Fibroblast of gingiva (primary cell): ENCODE measurements around the gene RHNO1.
A peak's percentile ranks its signal among the peaks of the same experiment; 100 is the strongest.
"Not testable (repeated sequence)": the region's sequence is repeated elsewhere in the genome, so short reads cannot be mapped to it uniquely, and the experiment has no call there.

Source experiments
- DNase-seq: peaks from one replicate; pipeline ENCODE4 v3.0.0-alpha.2; 2011; ENCODE audit warnings: low read depth

The RHNO1 gene

DNA sequence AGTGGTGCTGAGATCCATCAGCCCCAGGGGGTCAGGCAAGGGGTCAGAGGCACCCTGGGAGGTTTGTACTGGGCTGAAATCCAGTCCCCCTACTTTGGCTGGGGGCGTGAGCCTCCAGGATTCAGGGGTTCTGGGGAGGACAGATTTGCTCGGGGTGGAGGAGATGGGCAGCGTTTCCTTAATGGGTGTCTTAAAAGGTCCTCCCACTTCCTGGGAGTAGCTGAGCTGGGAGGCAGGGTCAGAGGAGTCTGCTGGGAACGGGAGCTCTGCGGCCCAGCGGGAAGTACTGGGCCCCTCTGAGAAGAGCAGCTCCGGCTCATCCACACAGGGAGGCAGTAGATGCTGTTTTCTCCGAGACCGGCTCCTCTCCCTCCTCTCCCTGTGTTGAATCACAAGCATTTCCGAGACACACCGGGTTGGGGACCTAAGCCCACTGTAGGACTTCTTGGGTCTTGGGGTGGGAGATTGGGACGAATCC is 18.0 kb upstream of the RHNO1 start:
- no peak for DNase-seq

DNA sequence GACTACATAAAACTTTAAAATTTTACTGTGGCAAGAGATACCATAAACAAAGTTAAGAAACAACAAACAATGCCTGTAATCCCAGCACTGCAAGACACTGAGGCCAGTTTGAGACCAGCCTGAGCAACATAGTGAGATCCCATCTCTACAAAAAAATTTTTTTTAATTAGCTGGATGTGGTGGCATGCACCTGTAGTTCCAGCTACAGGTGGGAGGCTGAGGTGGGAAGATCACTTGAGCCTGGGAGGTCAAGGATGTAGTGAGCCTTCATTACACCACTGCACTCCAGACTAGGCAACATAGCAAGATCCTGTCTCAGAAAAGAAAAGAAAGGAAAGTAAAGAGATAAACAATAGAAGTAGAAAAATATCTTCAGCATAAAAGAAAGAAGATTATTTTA is 16.9 kb upstream of the RHNO1 start:
- DNase-seq, result no peak

DNA sequence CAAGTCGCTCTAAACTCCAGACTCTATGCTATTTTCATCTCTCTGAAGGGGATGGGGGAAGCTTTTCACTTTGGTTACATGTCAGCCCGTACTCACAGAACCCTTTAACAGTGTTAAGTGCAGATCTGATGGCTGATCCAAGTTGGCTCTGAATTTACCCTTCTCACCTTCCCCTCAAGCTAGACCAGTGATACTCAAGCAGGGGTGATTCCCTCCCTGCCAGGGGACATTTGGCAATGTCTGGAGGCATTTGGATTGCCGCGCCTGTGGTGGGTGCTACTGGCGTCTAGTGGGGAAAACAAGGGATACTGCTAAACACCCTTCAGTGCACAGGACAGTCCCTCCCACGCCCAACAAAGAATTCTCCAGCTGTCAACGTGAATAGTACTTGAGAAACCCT is 14.1 kb upstream of the RHNO1 start:
- DNase-seq, result no peak

DNA sequence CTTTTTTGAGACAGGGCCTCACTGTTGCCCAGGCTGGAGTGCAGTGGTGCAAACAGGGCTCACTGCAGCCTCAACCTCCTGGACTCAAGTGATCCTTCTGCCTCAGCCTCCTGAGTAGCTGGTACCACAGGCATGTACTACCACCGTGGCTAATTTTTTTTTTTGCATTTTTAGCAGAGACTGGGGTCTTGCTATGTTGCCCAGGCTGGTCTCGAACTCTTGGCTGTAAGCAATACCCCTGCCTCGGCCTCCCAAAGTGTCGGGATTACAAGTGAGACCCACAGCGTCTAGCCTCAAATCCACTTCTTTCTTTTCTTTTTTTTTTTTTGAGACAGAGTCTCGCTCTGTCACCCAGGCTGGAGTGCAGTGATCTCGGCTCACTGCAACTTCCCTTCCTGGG is 13.6 kb upstream of the RHNO1 start:
- DNase-seq, result not testable (repeated sequence)

DNA sequence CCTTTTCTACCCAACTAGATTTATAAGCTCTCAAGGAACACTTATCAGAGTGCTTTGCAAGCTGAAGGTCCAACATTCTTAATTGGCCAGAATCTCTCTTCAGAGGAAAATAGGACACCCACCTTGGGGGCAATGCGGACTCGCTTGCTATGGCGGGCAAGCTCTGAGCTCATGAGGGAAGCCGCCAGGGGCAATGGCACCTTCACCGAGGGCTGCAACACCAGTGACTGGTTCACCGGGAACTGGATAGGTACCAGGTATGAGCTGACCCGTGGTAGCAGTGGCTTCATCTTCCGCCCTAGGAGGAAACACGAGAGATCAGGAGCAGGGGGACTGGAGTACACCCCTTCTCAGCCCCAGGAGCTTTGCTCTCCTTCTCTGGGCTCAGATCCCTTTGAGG is 12.8 kb upstream of the RHNO1 start:
- DNase-seq, result no peak

DNA sequence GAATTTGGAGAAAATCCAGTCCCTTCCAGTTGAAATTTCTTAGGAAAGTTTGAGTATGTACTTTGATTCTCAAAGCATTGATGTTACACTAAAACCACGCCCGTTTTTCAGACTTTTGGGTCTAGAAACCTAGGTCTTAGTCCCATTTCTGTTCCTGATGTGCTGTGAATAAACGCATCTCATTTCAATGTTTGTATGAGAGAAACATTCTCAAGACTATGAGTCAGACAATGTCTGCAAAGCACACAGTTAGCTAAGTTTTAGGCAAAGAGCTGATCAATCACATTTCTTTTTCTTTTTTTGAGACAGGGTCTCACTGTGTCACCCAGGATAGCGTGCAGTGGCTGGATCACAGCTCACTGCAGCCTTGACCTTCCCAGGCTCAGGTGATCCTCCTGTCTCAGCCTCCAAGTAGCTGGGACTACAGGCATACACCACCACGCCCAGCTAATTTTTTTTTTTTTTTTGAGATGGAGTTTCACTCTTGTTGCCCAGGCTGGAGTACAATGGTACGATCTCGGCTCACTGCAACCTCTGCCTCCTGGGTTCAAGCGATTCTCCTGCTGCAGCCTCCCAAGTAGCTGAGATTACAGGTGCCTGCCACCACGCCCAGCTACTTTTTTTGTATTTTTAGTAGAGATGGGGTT is 7.9 kb upstream of the RHNO1 start:
- DNase-seq, result peak; percentile 15

DNA sequence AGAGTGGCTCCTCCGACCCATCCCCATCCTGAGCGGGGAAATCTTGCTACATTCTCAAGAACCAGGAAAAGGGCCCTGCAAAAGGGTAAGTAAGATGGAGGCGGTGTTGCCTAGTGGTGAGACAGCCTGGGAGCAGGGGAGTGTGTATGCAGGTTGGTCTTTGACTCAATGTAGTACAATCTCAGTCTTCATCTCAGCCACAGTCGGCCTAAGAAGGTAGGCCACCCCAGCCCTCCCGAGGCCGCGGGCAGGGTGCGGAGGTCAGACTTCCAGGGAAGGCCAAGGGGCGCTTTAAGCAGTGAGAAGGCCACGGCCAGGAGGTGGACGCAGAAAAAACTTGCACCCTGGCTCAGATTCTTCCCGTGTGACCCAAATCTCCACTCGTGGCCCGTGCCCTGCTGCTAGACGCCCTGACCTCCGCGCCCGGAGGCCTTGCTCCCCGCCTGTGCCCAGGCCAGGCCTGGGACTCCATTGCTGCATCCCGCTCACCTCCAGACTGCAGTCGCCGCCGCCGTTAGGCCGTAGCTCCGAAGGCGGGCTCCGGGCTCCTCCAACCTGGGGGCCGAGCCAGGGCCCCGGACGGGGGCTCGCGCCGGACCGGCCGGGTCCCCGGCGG is 484 bp upstream of the RHNO1 start:
- DNase-seq, result peak; percentile 19

DNA sequence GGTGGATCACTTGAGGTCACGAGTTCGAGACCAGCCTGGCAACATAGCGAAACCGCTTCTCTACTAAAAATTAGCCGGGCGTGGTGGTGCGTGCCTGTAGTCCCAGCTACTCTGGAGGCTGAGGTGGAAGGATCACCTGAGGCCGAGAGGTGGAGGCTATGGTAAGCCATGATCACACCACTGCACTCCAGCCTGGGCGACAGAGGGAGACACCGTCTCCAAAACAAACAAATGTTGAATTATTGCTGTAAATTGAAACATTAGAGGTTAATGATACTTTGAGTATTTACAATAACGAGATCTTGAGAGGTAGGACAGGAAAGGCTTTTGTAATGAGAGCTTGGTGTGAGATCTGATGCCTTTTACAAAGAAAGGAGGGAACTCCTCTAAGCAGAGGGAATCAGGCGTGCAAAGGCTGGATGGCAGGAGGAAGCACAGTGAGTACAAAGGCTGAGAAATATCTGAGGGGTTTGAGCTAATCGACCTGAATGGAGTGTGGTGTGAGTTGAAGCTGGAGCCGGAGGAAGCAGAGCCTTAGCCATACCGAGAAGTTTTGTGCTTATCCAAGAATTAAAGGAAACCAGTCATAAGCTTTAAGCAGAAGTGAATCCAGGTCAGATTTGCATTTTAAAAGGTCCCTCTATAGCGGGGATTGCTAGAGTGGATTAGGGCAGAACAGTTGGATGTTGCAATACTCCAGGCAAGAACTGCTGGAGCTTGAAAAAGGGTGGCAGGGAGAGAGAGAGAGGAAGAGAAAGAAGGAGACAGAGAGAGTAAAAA is 1.1 kb downstream of the RHNO1 start:
- DNase-seq, result peak; percentile 69

DNA sequence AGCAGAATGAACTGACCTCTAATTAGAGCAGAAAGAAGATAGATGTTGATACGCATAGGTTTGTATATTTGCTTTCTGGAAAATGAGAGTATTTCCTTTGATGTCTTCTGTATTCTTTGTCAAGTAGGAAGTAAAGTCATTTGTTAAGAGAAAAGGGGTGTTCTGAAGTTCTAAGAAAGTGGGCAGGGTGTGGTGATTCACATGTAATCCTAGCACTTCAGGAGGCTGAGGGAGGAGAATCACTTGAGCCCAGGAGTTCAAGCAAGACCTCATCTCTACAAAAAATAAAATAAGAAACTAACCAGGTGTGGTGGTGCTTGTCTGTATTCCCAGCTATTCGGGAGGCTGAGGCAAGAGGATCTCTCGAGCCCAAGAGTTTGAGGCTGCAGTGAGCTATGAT is 2.8 kb downstream of the RHNO1 start:
- no peak for DNase-seq

DNA sequence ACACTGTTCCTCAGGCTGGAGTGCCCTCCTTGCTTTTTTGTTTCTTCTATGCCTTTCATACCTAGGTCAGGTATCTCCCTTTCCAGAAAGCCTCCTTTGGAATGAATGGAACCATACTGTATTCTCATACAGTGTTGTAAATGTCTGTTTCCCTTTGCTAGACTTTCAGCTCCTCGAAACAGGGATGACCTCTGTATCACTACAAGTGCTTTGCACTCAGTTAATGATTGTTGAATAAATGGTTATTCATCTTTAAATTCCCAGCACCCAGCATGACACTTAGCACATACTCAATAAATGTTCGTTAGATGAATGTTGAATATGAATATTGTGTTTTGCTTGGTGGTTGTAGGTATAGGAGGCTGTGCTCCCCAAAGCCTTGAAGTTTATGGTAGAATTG is 7.8 kb downstream of the RHNO1 start:
- no peak for DNase-seq

DNA sequence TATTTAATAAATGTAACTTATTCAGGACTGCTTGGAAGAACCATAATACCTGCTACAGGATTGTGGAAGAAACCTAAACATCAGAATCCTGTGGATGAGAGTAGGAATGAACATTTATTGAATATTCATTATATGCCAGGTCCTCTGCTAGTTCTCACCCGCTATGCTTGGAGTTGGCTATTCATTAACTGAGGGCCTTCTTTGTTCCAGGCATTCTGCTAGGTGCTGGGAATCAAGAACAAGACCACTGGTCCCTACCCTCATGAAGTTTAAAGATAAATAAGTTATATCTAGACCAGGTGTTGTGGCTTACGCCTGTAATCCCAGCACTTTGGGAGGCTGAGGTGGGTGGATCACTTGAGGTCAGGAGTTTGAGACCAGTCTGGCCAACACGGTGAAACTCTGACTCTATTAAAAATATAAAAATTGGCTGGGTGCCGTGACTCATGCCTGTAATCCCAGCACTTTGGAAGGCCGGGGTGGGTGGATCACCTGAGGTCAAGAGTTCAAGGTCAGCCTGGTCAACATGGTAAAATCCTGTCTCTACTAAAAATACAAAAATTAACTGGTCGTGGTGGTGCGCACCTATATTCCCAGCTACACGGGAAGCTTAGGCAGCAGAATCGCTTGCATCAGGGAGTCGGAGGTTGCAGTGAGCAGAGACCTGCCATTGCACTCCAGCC is 9.9 kb downstream of the RHNO1 start:
- DNase-seq, result no peak

DNA sequence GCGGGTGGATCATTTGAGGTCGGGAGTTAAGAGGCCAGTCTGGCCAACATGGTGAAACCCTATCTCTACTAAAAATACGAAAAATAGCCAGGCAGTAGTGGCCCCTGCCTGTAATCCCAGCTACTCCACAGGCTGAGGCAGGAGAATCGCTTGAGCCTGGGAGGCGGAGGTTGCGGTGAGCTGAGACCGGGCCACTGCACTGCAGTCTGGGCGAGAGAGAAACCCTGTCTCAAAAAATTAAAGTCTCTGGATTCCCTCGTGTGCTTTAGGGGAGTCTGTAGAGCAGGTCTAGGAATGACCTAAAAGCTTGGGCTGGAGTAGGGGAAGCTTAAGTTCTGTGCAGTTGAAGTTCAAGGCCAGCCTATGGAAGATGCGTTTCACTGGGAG is 13.0 kb downstream of the RHNO1 start:
- no peak for DNase-seq

DNA sequence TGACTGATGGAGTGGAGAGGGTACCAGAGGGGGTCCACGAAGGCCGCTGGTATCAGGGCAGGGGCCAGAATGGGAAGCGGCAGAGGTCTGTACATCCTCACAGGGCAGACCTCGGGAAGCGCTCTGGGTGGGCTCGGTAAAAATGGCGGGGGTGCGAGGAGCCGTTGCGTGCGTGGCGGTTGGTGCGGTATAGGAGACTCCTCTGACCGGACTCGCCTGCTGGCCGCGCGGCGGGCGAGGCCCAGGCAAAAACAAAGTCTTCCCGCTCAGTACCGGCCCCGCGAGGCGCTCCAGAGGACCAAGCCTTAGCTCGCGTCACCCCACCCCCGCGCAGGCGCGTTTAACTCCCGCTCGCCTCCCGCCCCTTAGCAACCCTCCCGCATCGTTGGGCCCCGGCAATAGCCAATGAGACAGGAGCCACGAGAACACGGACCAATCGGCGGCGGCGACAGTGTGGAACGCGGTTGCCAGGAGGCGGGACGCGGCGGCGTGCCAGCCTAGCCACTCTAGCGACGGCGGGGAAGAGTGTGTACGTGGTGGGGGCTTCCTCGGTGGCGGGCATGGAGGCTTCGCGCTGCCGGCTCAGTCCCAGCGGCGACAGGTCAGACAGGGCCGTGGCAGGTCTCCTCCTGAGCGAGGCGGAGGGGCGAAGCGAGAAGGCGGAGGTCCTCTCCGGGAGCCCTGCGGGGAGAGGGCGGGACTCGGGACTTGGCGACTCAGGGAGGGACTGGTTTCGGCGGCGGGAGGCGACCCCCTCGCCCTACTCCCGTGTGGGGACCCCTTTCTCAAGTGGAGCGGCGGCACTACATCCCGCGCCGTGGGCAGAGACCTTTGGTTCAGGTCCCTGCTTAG is 13.6 kb downstream of the RHNO1 start, which contains the start of gene TULP3:
Gene TULP3 (plus strand): TSS at position 504 of the 852 bp plus-strand sequence. CDS start 57 bp downstream, at position 561.
- peak; percentile 98 for DNase-seq

DNA sequence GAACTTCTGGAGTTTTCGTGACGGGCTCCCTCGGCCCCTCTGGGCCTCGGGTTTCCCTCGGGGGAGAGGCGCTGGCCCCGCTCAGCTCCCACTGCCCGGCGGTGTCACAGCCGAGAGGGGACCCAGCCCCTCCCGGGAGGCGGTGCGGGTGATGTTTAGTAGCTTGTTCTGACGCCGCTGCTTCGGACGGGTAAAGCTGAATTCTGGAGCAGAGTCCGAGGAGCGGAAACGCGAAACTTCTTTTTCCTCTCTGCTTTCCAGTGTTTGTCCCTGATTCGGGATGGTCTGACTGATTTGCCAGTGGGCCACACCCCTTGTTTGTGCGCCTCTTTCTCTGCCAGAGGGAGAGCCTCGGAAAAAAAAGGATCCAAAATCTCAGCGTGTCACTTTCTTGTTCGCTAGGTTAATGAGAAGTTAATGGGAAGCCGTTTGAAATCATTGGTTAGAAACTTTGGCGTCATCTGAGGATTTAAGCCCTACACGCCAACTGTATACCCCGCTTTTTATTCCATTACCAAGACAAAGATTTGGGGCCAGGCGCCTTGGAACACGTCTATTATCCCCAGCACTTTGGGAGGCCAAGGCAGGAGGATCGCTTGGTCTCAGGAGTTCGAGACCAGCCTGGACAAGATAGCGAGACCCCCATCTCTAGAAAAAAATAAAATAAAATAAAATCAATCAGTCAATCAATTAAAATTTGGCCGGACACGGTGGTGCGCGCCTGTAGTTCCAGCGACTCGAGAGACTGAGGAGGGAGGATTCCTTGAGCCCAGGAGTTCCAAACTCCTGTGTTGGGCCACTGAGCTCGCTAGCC is 14.4 kb downstream of the RHNO1 start:
- peak; percentile 64 for DNase-seq

DNA sequence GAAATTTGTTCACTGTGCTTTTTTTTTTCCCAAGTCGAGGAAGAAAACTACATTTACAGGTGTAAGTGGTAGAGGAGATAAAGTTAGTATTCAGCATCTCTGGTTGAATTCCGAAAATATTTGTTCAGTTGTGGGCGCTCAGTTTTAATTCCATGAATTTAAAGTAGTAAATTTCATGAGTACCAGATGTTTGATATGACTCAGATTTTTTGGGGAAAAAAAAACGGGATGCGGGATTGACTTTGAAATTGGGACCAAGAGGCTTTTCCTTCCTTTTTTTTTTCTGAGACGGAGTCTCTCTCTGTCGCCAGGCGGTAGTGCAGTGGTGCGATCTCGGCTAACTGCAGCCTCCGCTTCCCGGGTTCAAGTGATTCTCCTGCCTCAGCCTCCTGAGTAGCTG is 15.2 kb downstream of the RHNO1 start:
- peak; percentile 27 for DNase-seq

DNA sequence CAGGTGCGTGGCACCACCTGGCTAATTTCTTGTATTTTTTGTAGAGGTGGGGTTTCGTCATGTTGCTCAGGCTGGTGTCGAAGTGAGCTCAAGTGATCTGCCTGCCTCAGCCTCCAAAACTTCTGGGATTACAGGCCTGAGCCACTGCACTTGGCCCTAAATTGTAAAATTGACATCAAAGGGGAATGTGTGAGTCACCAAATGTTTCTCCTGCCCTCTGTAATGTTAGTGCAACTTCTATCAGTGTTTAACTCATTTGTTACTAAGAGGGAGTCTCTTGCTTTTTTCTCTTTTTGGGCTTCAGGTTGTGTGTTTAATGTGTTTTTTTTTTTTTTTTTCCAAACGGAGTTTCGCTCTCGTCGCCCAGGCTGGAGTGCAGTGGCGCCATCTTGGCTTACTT is 16.0 kb downstream of the RHNO1 start:
- peak; percentile 88 for DNase-seq

DNA sequence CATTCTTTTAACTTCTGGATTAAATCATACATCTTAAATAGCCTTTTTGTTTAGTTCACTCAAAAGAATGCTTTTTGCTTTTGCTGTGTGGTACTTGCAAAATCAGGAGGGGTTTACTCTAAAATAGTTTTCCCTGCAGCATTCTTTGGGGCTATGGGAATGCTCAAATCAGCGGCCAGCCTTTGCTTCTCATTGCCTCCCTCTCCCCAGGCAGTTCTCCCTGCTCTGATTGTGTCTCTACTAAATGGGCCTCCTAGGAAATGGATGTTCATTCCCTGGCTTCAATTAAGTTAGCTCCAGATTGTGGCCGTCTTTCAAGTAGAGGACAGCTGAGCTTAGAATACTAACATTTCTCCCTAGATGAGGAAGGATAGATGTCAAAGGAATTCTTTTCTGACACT is 18.0 kb downstream of the RHNO1 start:
- peak; percentile 59 for DNase-seq

DNA sequence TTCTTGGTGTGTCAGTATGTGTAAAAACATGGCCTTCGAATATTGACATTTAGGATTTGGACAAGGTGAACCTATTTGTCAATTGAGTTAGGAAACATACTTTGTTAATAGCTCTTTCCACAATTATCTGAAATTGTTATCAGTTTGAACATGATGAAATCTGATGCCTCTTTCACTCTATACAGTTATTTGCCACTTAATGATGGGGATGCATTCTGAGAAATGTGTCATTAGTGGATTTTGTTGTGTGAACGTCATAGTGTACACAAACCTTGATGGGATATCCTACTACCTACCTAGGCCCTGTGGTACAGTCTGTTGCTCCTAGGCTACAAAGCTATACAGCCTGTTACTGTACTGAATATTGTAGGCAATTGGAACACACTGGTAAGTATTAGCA is 18.5 kb downstream of the RHNO1 start:
- no peak for DNase-seq

DNA sequence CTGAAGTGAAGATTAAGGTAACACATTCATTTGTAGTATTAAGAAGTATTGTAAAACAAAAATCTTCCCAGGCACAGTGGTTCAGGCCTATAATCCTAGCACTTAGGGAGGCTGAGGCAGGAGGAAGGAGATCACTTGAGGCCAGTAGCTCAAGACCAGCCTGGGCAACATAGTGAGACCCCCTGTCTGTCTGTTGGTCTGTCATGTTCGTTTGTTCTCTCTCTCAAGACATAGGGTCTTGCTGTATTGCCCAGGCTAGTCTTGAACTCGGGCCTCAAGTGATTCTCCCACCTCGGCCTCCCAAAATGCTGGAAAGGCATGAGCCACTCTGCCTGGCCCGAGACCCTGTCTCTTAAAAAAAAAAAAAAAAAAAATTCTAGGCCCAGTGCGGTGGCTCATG is 20.4 kb downstream of the RHNO1 start:
- no peak for DNase-seq

DNA sequence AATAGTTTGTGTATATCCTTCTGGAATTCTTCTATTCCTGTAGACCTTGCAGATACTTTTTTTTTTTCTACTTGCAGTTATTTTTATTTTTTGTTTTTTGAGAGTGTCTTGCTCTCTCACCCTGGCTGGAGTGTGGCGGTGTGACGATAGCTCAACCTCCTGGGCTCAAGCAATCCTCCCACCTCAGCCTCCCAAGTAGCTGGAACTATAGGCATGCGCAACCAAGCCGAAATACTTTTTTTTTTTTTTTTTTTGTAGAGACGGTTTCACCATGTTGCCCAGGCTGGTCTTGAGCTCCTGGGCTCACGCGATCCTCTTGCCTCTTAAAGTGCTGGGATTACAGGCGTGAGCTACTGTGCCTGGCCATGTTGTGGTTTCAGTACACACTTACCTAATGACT is 23.6 kb downstream of the RHNO1 start:
- DNase-seq, result no peak
